Measurements from ENCODE around the gene CADPS2.

Gene CADPS2

GRCh38 chr7:122430710-122431109 lies 455.6 kb downstream of the CADPS2 start:
- no peak for DNase-seq

GRCh38 chr7:122429926-122430325 lies 456.3 kb downstream of the CADPS2 start:
- DNase-seq, result no peak

GRCh38 chr7:122425731-122426130 lies 460.5 kb downstream of the CADPS2 start:
- DNase-seq, result no peak

GRCh38 chr7:122423591-122423990 lies 462.7 kb downstream of the CADPS2 start:
- DNase-seq, result no peak

- no peak for DNase-seq
Observed at GRCh38 chr7:122416336-122416735, 469.9 kb downstream of the CADPS2 start.

- DNase-seq, result no peak
Observed at GRCh38 chr7:122415510-122415909, 470.8 kb downstream of the CADPS2 start.

- no peak for DNase-seq
Observed at GRCh38 chr7:122413339-122413738, 472.9 kb downstream of the CADPS2 start.

- no peak for DNase-seq
Observed at GRCh38 chr7:122412883-122413282, 473.4 kb downstream of the CADPS2 start.

GRCh38 chr7:122412441-122412840 lies 473.8 kb downstream of the CADPS2 start:
- no peak for DNase-seq

GRCh38 chr7:122407195-122407594 lies 479.1 kb downstream of the CADPS2 start:
- DNase-seq, result no peak

- DNase-seq, result no peak
Observed at GRCh38 chr7:122403113-122403512, 483.1 kb downstream of the CADPS2 start.

GRCh38 chr7:122402235-122402634 lies 484.0 kb downstream of the CADPS2 start:
- DNase-seq, result no peak

GRCh38 chr7:122397381-122397780 lies 488.9 kb downstream of the CADPS2 start:
- DNase-seq, result no peak

- no peak for DNase-seq
Observed at GRCh38 chr7:122394512-122394911, 491.7 kb downstream of the CADPS2 start.

GRCh38 chr7:122384528-122384927 lies 501.7 kb downstream of the CADPS2 start:
- DNase-seq, result no peak

- DNase-seq, result no peak
Observed at GRCh38 chr7:122383934-122384333, 502.3 kb downstream of the CADPS2 start.

GRCh38 chr7:122380992-122381391 lies 505.3 kb downstream of the CADPS2 start:
- no peak for DNase-seq

- DNase-seq, result no peak
Observed at GRCh38 chr7:122379491-122379890, 506.8 kb downstream of the CADPS2 start.

GRCh38 chr7:122369756-122370155 lies 516.5 kb downstream of the CADPS2 start:
- DNase-seq, result no peak

- DNase-seq, result no peak
Observed at GRCh38 chr7:122364761-122365280, 521.4 kb downstream of the CADPS2 start.

GRCh38 chr7:122363144-122363543 lies 523.1 kb downstream of the CADPS2 start:
- DNase-seq, result no peak

GRCh38 chr7:122362473-122362872 lies 523.8 kb downstream of the CADPS2 start:
- no peak for DNase-seq

GRCh38 chr7:122354656-122355055 lies 531.6 kb downstream of the CADPS2 start:
- no peak for DNase-seq

- DNase-seq, result no peak
Observed at GRCh38 chr7:122352454-122352853, 533.8 kb downstream of the CADPS2 start.

GRCh38 chr7:122350701-122351100 lies 535.6 kb downstream of the CADPS2 start:
- no peak for DNase-seq

- no peak for DNase-seq
Observed at GRCh38 chr7:122344303-122344620, 542.0 kb downstream of the CADPS2 start.
